NB4 (cell line): ENCODE results near the gene BOC.

Experiments used
- DNase-seq: peaks from one replicate; pipeline ENCODE4 v3.0.0; 2010; ENCODE audit warnings: low read depth
- H3K4me3 ChIP-seq: one replicate; pipeline ENCODE4 v1.5.1; 2011; ENCODE audit warnings: mild to moderate bottlenecking, low read depth, low read length, moderate library complexity
- CTCF ChIP-seq: IDR thresholded peaks from one replicate; pipeline ENCODE4 v1.5.1; 2012; ENCODE audit warnings: low read depth, low read length
- MYC ChIP-seq: IDR thresholded peaks from 2 replicates; pipeline ENCODE4 v1.6.1; 2011; ENCODE audit warnings: low read depth, low read length
- POLR2A ChIP-seq: IDR thresholded peaks from 2 replicates; pipeline ENCODE4 v1.6.1; 2011; ENCODE audit warnings: mild to moderate bottlenecking; ENCODE audit not compliant: insufficient read length; ENCODE audit errors: extremely low read depth
- TF ChIP-seq, protein P1 (sequence below): IDR thresholded peaks from 2 replicates; pipeline ENCODE4 v1.6.1; 2011; ENCODE audit warnings: low read depth, low read length

Gene BOC

DNA sequence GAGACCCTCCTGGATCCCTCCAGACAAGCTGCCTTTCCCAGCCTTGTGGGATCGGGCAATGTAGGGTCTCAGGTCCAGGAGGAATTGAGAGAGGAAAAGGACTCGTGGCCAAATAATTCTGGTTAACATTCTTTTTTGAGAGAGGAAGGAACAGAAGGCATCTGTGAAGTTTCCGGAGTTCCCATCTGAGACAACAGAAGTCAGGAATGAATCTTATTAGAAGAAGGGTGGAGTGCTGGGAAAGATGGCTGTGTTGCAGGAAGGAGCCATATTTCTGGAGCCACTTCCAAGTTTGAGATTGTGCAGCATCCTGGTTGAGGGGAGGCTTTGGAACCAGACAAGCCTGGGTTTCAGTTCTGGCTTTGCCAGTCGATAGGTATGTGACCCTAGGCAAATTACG is 9.4 kb downstream of the BOC start:
- TF ChIP-seq CTCF (no peak), POLR2A (no peak), MYC (no peak)
- TF ChIP-seq, protein P1, sequence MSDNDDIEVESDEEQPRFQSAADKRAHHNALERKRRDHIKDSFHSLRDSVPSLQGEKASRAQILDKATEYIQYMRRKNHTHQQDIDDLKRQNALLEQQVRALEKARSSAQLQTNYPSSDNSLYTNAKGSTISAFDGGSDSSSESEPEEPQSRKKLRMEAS: no peak
- H3K4me3 ChIP-seq: no peak overlapping the region
- DNase-seq: no peak

DNA sequence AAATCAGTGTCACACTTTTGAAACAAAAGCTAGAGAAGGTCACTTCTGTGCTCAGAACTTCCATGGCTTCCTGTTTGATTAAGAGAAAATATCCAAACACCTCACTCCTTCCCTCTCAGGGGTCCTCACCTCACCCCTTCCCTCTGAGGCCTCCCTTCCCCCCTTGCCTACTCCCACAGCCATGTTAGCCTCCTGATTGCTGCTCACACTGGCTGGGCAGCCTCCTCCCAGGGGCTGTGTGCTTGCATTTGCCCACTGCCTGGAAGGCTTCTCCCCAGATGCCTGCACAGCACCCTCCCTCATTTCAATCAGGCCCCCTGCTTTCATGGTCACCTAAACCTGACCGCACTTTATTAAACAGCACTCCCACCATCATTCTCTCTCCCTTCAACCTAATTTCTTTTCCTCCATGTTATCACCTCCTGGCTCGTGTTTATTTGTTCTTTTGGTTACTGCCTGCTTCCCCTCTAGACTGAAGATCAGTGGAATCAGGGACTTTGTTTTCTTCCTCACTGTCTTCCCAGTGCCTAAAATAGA is 10.4 kb downstream of the BOC start:
- no peak for DNase-seq
- TF ChIP-seq POLR2A: no peak
- no peak for TF ChIP-seq MYC
- no peak for TF ChIP-seq CTCF
- TF ChIP-seq, protein P1: no peak
- no peak overlapping the region for H3K4me3 ChIP-seq

DNA sequence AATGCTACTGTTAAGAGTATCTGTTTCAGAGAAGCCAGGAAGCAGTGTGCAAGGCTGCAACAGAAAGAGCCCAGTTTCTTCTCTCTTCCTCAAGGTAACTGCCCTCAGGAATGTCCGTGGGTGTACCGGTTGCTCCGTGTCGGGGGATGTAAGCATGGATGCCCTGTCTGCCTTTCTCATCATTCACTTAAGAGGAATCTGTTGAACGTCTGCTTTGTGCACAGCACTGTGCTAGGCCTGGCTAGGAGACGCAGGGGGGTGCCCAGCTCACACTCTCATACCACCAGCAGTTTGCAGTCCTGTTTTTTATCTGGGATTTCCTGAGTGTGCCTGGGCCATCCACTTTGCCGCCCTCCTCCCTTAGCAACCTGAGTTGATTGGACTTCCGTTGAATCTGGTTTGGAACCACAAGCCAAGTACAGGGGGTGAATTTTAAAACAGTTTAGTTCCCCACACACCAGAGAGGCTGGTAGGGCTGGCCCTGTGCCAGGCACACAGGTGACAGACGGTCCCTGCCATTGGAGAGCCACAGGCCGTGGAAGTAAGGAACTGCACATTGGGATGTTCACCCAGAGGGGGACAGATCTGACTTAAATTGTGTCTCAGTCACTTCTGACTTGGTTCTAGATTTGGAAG is 11.2 kb downstream of the BOC start:
- no peak for DNase-seq
- H3K4me3 ChIP-seq: no peak overlapping the region
- TF ChIP-seq, protein P1: no peak
- TF ChIP-seq POLR2A: no peak
- no peak for TF ChIP-seq MYC
- no peak for TF ChIP-seq CTCF

GRCh38 chr3:113223475-113224281 is 12.3 kb downstream of the BOC start:
- TF ChIP-seq POLR2A (peak; percentile 24), MYC (no peak)
- TF ChIP-seq, protein P1: peak; percentile 68
- peak; percentile 90 for DNase-seq
- H3K4me3 ChIP-seq: peak overlapping the region; percentile 54

DNA sequence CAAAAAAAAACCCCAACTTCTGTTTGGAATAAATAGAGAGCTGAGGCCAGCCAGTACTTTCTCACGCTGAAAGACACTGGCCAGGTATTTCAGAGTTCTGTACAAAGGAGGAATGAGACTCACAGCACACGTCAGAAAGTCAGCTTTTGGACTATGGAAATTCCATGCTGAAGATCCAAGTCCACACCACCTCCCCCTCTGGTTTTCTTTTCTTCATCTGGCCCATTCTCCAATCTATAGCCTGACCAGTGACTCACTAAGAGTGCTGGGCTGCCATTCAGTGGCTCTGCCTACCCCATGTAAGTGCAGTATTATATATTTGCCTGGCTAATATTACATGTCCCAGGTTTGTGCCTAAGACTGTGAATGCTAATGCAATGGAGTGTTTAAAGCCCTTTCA is 13.9 kb downstream of the BOC start:
- TF ChIP-seq, protein P1: no peak
- TF ChIP-seq MYC (no peak), CTCF (no peak), POLR2A (no peak)
- DNase-seq: no peak
- H3K4me3 ChIP-seq: no peak overlapping the region

DNA sequence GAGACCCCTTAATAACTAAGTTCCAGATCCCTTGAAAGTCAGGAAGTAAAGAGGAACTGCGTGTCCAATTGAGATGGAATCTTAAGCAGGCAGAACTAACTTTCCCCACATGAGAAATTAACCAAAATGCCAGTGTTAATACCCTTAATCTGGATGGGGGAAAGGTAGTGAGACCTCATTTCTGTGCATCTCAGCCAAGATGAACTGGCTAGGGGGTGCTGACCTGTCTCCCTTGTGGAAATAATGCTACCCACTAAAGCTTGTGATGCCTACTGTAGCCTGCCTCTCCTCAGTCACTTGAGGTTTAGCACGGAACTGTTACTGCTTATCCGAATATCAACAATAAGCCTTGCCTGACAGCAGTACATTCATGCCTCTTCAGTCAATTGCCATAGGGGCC is 15.1 kb downstream of the BOC start:
- DNase-seq: no peak
- no peak overlapping the region for H3K4me3 ChIP-seq
- TF ChIP-seq MYC (no peak), POLR2A (no peak), CTCF (no peak)
